ENCODE measurements around the gene CHRNB2. TPM values are rescaled to one million over a fixed set of nuclear protein-coding genes. Genes with fewer than 3 reads are reported as not detected.

CHRNB2 gene
- total and polyA plus RNA-seq, 2 of the 8 experiments (the other 6 are each of a cell fraction or from before 2014, with no cell fraction given), result 3.1 to 4.1 TPM

DNA sequence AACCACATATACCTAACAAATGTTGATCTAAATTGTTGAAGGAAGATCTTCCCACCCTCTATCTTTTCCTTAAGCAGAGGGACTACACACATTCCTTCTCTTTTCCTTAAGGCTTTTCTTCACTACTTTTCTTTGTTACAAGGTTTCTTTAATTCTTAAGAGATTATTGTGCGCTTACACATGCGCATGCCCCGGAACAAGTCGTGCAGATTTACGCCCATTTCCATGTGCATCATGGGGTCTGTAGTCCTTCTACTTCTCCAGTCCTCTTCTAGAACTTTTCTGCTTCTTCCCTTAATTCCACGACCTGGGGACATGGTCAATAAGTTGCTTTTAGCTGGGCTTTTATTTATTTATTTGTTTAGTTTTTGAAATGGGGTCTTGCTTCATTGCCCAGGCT lies 1.7 kb upstream of the CHRNB2 start:
- Histone ChIP-seq H3K23me2 (ENCODE audit: low read depth, low read length) (peaks cover 12% of the 10 kb centered on the region), H3K4me2 (ENCODE audit: insufficient read depth in 1 of 2, low read depth in 2 of 2, low read length in 2 of 2) (no peak overlapping the region; a peak in 1 of 4 replicates), H3K4ac (replicated peaks; ENCODE audit: insufficient read length, low read depth, low read length) (no peak overlapping the region), H3K14ac (ENCODE audit: insufficient read length) (no peak overlapping the region), H3K9ac (replicated peaks in 1 of 4; ENCODE audit: extremely low read depth in 1 of 4, low read depth in 3 of 4, low read length in 3 of 4) (no peak overlapping the region), H4K20me1 (replicated peaks in 1 of 2; ENCODE audit: control insufficient read depth in 1 of 2, insufficient read depth in 2 of 2, low read length in 2 of 2) (peaks cover 0 to 4% of the 10 kb centered on the region in 2 experiments), H4K91ac (replicated peaks; ENCODE audit: insufficient read length, low read length) (no peak overlapping the region), H3K18ac (ENCODE audit: extremely low read depth, low read length) (no peak overlapping the region), H2BK120ac (replicated peaks; ENCODE audit: low read depth, low read length) (no peak overlapping the region), H3K79me2 (ENCODE audit: control insufficient read depth in 1 of 2, insufficient read depth in 2 of 2, low read length in 2 of 2) (no peaks in the 10 kb centered on the region), H2AK5ac (ENCODE audit: low read depth, low read length) (no peak overlapping the region), H3K4me1 (replicated peaks in 1 of 4; ENCODE audit: control insufficient read depth in 3 of 4, insufficient read depth in 4 of 4, low read length in 3 of 4) (peaks cover 5 to 19% (median 10%) of the 10 kb centered on the region in 4 experiments; a peak in 6 of 7 replicates), H2AFZ (ENCODE audit: low read length) (no peak overlapping the region), H2BK12ac (ENCODE audit: low read depth, low read length) (no peak overlapping the region), H2BK15ac (ENCODE audit: low read length) (no peak overlapping the region), H3K27me3 (replicated peaks in 1 of 4; ENCODE audit: control insufficient read depth in 3 of 4, extremely low read depth in 1 of 4, insufficient read depth in 3 of 4, low read length in 3 of 4) (peaks cover 0 to 5% (median 0%) of the 10 kb centered on the region in 4 experiments; a peak in 1 of 7 replicates), H3K56ac (replicated peaks; ENCODE audit: insufficient read length, low read depth, low read length) (no peak overlapping the region), H3K9me3 (ENCODE audit: insufficient read depth in 2 of 2, low read depth in 1 of 2, low read length in 1 of 2) (no peaks in the 10 kb centered on the region), H4K8ac (ENCODE audit: extremely low read depth, insufficient read depth, low read length) (no peak overlapping the region), H2BK20ac (ENCODE audit: low read length) (no peak overlapping the region), H3K36me3 (ENCODE audit: control insufficient read depth in 2 of 4, insufficient read depth in 4 of 4, low read length in 3 of 4) (no peaks in the 10 kb centered on the region), H3K79me1 (ENCODE audit: low read depth, low read length) (no peaks in the 10 kb centered on the region), H3K4me3 (ENCODE audit: extremely low read depth in 1 of 4, insufficient read depth in 2 of 4, low read depth in 3 of 4, low read length in 4 of 4) (no peak overlapping the region), H3K27ac (ENCODE audit: low read depth, low read length) (no peak overlapping the region), H3K23ac (ENCODE audit: insufficient read length) (no peak overlapping the region), H2BK5ac (ENCODE audit: low read depth, low read length) (no peak overlapping the region), H4K5ac (ENCODE audit: insufficient read length, low read depth, low read length) (no peak overlapping the region)
- no peak for DNase-seq (ENCODE audit: low read depth in 1 of 2, low spot score in 2 of 2)
- FAIRE-seq, result no peak
- ChIA-PET CTCF (ENCODE audit: partially characterized antibody) (interaction anchor here (0.6 to 2.0 kb wide), 2 partner anchors 19 to 144 kb away, joined by 3 to 5 read pairs; no protein-coding TSS in a partner anchor), POLR2A (ENCODE audit: partially characterized antibody) (interaction anchor here (1.0 kb wide), 1 partner anchor 16 kb away, joined by 3 read pairs; no protein-coding TSS in a partner anchor)
- 89% methylated on average over 6 of the region's 6 CpGs; no CpG with 5 or more reads in 1 of the 2 experiments for WGBS, 2 experiments (ENCODE audit: extremely low coverage in 1 of 2, insufficient coverage in 1 of 2, insufficient read length in 1 of 2, insufficient replicate concordance in 2 of 2, low coverage in 1 of 2, low lambda C conversion rate in 2 of 2, missing lambda C conversion rate in 1 of 2)
- TF ChIP-seq EP300 (IDR thresholded peaks at IDR 0.05; ENCODE audit: borderline replicate concordance in 1 of 2, low read depth in 2 of 2, low read length in 2 of 2), result no peak
- no peak for TF ChIP-seq SP1 (IDR thresholded peaks at IDR 0.05; ENCODE audit: low read depth, low read length)
- no peak for TF ChIP-seq POU5F1 (IDR thresholded peaks at IDR 0.05; ENCODE audit: low read depth, low read length)
- no peak for TF ChIP-seq ASH2L (IDR thresholded peaks at IDR 0.05; ENCODE audit: low read length)
- TF ChIP-seq SP4 (IDR thresholded peaks at IDR 0.05; ENCODE audit: low read length), result no peak
- no peak for TF ChIP-seq CEBPB (IDR thresholded peaks at IDR 0.05; ENCODE audit: low read depth, low read length)
- TF ChIP-seq KDM1A (IDR thresholded peaks at IDR 0.05; ENCODE audit: borderline replicate concordance, low read length), result no peak
- TF ChIP-seq, protein P1, sequence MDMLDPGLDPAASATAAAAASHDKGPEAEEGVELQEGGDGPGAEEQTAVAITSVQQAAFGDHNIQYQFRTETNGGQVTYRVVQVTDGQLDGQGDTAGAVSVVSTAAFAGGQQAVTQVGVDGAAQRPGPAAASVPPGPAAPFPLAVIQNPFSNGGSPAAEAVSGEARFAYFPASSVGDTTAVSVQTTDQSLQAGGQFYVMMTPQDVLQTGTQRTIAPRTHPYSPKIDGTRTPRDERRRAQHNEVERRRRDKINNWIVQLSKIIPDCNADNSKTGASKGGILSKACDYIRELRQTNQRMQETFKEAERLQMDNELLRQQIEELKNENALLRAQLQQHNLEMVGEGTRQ (IDR thresholded peaks at IDR 0.05; ENCODE audit: low read length), result no peak
- TF ChIP-seq BACH1 (IDR thresholded peaks at IDR 0.05; ENCODE audit: low read length), result no peak
- TF ChIP-seq EZH2 (IDR thresholded peaks at IDR 0.05; ENCODE audit: low read depth, low read length, severe bottlenecking), result no peak
- TF ChIP-seq E2F6 (IDR thresholded peaks at IDR 0.05), result no peak
- TF ChIP-seq SAP30 (IDR thresholded peaks at IDR 0.05; ENCODE audit: insufficient read depth, insufficient replicate concordance, low read length), result no peak
- TF ChIP-seq CBX8 (IDR thresholded peaks at IDR 0.05; ENCODE audit: borderline replicate concordance, low read depth, low read length), result no peak

Measured in H1 (cell line).